Astrocyte (in vitro differentiated cells and primary cell): Measurements from ENCODE around the gene SMAD4.

Experiments
- EZH2 ChIP-seq: IDR thresholded peaks from 2 replicates; pipeline ENCODE4 v1.6.1; 2012; ENCODE audit warnings: mild to moderate bottlenecking, low read length, inconsistent platforms; ENCODE audit not compliant: insufficient read depth
- TF ChIP-seq, protein P1 (sequence below): IDR thresholded peaks from 2 replicates; pipeline ENCODE4 v1.5.1; 2011; ENCODE audit warnings: low read depth, mild to moderate bottlenecking, inconsistent platforms, low read length, moderate library complexity; ENCODE audit not compliant: insufficient read depth

- TF ChIP-seq, protein P1, sequence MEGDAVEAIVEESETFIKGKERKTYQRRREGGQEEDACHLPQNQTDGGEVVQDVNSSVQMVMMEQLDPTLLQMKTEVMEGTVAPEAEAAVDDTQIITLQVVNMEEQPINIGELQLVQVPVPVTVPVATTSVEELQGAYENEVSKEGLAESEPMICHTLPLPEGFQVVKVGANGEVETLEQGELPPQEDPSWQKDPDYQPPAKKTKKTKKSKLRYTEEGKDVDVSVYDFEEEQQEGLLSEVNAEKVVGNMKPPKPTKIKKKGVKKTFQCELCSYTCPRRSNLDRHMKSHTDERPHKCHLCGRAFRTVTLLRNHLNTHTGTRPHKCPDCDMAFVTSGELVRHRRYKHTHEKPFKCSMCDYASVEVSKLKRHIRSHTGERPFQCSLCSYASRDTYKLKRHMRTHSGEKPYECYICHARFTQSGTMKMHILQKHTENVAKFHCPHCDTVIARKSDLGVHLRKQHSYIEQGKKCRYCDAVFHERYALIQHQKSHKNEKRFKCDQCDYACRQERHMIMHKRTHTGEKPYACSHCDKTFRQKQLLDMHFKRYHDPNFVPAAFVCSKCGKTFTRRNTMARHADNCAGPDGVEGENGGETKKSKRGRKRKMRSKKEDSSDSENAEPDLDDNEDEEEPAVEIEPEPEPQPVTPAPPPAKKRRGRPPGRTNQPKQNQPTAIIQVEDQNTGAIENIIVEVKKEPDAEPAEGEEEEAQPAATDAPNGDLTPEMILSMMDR, result no peak
- TF ChIP-seq EZH2, result no peak
Measured at GRCh38 chr18:51029378-51029693, 677 bp upstream of the SMAD4 start.
